HG03442 (cell line): ENCODE results near the gene EXOSC1.
A peak's percentile ranks its signal among the peaks of the same experiment; 100 is the strongest.
"Not testable (repeated sequence)": the region's sequence is repeated elsewhere in the genome, so short reads cannot be mapped to it uniquely, and the experiment has no call there.

Experiments used
- ATAC-seq: cut with Tn5 transposase; IDR thresholded peaks from one replicate; pipeline ENCODE4 v1.9.1; 2021; ENCODE audit warnings: mild to moderate bottlenecking, moderate library complexity; ENCODE audit not compliant: unreplicated experiment

EXOSC1 gene

GRCh38 chr10:97459933-97460332 lies 14.1 kb upstream of the EXOSC1 start:
- ATAC-seq, result no peak

DNA sequence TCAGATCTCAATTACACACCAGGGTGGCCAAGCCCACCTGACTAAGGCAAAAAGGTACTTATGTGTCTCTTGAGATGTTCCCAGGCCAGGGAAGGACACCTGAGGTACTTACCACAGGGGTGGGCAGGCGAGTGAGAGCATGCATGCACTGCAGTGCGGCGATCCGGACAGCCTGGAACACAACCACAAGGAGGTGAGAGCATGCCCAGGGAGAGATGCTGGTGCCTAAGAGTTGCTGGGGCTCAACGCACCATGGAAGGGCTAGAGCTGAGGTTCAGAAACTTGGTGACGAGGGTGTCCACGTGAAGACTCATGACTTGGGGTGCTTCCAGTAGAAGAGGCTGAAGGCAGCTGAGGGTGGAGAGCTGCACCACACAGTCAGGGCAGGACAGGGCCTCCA lies 13.3 kb upstream of the EXOSC1 start:
- no peak for ATAC-seq

GRCh38 chr10:97456686-97457065 lies 10.9 kb upstream of the EXOSC1 start:
- ATAC-seq, result no peak

- no peak for ATAC-seq
Observed at GRCh38 chr10:97456034-97456685, 10.4 kb upstream of the EXOSC1 start.

DNA sequence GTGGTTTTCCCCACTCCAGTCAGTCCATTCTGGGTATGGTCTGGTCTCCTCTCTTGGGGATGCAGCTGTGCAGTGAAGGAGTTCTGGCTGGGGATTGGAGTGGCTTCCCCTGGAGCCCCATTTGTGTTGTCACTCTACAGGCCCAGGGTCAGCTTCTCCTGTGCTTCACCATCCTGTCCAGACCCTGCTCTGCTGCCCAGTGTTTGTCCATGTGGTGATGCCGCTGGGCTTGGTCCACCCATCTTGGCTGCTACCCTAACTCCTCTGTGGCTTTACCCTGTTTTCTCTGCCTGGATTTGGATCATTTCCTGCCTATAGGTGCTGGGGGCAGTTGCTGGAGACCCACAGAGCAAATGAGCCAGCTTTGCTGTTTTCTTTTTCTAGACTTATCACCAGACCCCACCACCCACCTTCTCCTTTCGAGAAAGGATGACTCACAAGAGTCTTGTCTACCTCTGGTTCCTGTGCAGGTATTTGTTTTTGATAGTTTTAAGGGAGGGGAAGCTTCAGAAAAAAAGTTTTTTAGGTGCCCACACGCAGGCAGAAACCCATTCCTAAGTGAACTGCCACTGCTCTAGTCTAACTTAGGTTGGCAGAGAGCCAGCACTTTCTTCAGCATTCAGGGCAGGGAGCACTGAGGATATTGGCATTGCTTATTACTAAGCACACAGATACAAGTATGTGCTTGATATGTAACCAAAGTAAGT lies 8.7 kb upstream of the EXOSC1 start:
- no peak for ATAC-seq

DNA sequence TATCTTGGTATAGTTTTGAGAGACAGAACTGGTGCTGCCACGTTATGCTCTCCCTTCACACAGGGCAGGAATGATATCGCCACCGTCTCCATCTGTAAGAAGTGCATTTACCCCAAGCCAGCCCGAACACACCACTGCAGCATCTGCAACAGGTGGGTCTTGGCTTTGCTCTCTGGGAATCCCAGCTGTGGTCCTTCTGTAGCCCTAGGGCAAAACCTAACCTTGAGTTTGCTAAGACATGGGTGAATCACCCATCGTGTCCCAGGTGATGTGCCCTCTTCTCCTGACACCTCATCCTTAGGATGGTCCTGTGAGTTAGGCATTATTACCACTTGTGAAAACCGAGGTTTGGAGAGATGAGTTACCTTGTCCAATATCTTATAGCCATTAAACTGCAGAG lies 6.5 kb upstream of the EXOSC1 start:
- ATAC-seq, result no peak

GRCh38 chr10:97451605-97452004 lies 5.8 kb upstream of the EXOSC1 start:
- no peak for ATAC-seq

DNA sequence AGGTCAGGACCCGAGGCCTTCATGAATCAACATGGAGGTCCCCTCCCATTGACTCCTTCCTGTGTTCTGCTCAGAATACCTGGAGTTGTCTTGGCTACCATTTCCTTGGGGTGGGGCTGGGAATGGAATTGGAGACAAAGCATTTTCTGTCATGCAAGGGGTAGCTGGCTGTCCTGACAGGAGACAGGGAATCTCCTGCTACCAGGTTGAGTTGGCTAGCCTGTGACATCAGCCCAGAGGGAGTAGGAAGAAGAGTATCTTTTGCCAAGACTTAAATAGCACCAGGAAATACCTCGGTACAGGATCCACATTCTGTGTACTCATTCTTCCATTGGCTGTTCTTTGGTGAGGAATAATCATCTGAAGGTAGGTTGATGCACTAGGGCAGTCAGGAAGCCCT lies 5.0 kb upstream of the EXOSC1 start:
- no peak for ATAC-seq

DNA sequence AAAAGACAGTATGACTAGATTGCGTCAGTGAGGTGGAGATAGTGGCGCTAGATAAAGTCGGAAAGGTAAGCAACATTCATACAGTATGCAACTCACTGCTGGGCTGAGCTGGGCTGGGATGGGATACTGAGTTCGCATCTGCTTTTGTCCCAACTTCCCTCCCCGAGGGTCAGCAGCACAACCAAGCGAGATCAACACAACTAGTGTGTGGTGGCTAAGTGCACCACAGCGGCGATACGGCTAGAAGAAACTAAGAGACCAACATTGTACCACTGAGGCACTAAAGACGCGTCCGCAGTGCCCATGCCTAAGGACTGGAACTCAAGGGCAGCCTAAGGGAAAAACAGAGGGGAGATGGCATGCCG lies 467 bp downstream of the EXOSC1 start:
- ATAC-seq, result no peak

DNA sequence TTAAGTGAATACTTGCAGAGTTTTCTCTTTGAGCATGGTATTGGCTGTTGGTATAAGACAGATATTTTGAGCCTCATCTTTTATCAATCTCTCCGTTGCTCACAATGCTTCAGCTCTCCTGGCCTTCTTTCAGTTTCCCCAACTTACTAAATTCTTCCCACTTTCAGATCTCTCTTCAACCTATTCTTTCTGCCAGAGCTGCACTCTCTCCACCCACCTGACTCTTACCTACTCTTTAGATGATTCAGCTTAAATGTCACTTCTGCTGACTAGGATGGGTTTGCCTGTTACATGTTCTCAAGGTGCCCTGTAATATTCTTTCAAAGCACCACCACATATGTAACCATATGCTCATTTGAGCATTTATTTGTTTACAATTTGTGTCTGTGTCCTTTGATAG lies 1.6 kb downstream of the EXOSC1 start:
- ATAC-seq, result no peak

- no peak for ATAC-seq
Observed at GRCh38 chr10:97442277-97442676, 3.5 kb downstream of the EXOSC1 start.

DNA sequence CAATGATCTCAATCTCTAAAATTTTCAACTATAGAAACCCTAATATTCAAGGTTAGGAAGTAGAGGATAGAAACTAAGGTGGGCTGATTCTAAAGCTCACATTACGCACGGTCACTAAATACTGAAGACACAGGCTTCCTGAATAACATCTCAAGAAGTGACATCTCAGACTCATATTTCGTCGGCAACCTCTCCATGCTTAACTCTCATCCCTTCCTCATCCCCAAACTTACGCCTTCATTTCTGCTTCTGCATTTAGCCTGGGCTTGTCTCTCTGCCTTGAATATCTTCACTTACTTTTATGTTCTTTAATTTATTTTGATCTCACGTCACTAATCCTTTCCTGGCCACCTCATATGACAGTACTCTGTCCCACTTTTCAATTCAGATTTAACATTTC lies 10.6 kb downstream of the EXOSC1 start:
- no peak for ATAC-seq

DNA sequence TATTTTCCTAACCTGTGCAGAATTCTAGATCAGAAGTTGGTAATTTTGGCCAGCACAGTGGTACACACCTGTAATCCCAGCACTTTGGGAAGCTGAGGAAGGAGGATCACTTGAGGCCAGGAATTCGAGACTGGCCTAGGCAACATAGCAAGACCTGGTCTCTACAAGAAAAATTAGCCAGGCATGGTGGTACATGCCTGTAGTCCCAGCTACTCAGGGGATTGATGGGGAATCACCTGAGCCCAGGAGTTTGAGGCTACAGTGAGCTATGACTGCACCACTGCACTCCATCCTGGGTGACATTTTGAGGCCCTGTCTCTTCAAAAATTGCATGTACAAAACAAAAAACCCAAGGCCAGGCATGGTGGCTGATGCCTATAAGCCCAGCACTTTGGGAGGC lies 11.2 kb downstream of the EXOSC1 start:
- ATAC-seq, result no peak

- no peak for ATAC-seq
Observed at GRCh38 chr10:97434055-97434454, 11.8 kb downstream of the EXOSC1 start.

- no peak for ATAC-seq
Observed at GRCh38 chr10:97428572-97428981, 17.2 kb downstream of the EXOSC1 start.

GRCh38 chr10:97427571-97428179 lies 18.1 kb downstream of the EXOSC1 start:
- ATAC-seq, result no peak

DNA sequence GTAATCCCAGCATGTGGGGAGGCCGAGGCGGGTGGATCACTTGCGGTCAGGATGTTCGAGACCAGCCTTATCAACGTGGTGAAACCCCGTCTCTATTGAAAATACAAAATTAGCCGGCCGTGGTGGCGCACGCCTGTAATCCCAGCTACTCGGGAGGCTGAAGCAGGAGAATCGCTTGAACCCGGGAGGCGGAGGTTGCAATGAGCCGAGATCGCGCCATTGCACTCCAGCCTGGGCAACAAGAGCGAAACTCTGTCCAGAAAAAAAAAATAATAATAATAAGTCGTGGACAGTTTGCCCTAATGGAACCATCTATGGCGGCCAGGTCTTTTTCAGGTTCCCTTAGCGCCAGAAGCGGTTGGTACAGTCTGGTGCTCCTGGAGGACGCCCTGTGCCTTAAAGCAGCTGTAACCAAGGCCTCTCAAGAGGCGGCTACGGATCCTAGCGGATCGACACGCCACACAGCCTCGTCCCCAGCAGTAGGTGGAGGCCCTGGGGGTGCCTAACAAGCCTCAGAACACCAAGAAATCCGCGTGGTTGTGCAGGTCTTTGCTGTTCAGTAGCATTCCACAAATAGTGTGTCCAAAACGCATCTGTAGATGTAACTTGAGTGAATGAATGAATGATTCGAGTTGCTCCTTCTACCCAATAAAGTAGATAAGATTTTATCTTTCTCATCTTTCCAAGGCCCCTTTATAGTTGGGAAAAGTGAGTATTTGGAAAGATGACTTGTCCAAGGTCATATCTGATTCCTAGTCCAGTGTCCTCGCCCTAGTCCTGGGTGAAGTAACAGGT lies 18.8 kb downstream of the EXOSC1 start:
- ATAC-seq, result no peak

- peak; percentile 77 for ATAC-seq
Observed at GRCh38 chr10:97425964-97426775, 19.6 kb downstream of the EXOSC1 start, which contains the start of gene PGAM1. TSS of gene PGAM1 (plus strand) at chr10:97426191. CDS start at chr10:97426308, 117 bp downstream.

GRCh38 chr10:97423757-97424098 lies 22.1 kb downstream of the EXOSC1 start:
- not testable (repeated sequence) for ATAC-seq

DNA sequence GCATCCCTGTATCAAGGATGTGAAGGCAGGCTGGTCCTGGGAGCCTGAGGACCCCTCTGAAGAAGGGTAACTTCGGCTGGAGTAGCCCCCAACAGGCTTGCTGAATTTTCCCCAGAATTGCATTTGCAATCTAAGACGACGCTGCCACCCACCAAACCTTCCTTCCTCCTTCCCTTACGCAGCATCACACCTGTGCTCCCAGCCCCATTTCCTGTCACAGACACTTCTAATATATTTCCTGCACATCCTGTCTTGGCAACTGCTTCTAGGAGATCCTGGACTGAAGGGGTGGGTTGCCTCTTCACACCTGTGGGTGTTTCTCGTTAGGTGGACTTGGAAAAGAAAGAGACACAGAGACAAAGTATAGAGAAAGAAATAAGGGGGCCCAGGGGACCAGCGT lies 29.2 kb downstream of the EXOSC1 start:
- ATAC-seq, result no peak

GRCh38 chr10:97412891-97413304 lies 32.9 kb downstream of the EXOSC1 start:
- peak; percentile 78 for ATAC-seq
